ENCODE measurements around the gene MYL6.

The MYL6 gene

GRCh38 chr12:56172839-56173238 is 14.7 kb downstream of the MYL6 start:
- no peak for DNase-seq (ENCODE audit: low spot score)
- TF ChIP-seq, protein P1, sequence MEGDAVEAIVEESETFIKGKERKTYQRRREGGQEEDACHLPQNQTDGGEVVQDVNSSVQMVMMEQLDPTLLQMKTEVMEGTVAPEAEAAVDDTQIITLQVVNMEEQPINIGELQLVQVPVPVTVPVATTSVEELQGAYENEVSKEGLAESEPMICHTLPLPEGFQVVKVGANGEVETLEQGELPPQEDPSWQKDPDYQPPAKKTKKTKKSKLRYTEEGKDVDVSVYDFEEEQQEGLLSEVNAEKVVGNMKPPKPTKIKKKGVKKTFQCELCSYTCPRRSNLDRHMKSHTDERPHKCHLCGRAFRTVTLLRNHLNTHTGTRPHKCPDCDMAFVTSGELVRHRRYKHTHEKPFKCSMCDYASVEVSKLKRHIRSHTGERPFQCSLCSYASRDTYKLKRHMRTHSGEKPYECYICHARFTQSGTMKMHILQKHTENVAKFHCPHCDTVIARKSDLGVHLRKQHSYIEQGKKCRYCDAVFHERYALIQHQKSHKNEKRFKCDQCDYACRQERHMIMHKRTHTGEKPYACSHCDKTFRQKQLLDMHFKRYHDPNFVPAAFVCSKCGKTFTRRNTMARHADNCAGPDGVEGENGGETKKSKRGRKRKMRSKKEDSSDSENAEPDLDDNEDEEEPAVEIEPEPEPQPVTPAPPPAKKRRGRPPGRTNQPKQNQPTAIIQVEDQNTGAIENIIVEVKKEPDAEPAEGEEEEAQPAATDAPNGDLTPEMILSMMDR (IDR thresholded peaks at IDR 0.05; ENCODE audit: extremely low read depth, insufficient read depth, missing control alignments), result no peak
- in situ Hi-C loops (cut with MboI; ENCODE audit: low pct_unique_long_range_greater_than_20kb, low sequenced_read_pairs, unreplicated experiment), result no loop called here

- in situ Hi-C loops (cut with MboI; ENCODE audit: low pct_unique_long_range_greater_than_20kb, low sequenced_read_pairs, unreplicated experiment), result no loop called here
- TF ChIP-seq, protein P1 (IDR thresholded peaks at IDR 0.05; ENCODE audit: extremely low read depth, insufficient read depth, missing control alignments), result no peak
- DNase-seq (ENCODE audit: low spot score), result no peak
Observed at GRCh38 chr12:56178347-56178746, 20.2 kb downstream of the MYL6 start.

DNA sequence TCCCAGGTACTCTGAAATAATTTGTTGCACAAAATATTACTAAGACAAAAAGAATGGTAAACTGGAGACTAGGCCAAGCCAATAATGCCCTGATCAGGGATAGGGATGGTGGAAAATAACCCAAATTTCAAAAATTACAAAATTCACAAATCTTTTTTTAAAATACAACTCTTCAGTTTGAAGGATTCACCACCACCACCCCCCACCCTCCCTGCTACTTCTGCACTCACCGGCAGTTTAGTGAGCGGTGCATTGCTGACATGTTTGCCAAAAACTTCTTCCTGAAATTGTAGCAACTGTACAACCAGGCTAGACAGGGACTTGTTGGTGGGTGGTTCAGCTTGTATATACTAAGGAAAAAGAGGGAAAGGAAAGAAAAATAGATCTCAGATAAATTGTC is 28.8 kb downstream of the MYL6 start:
- TF ChIP-seq, protein P1 (IDR thresholded peaks at IDR 0.05; ENCODE audit: extremely low read depth, insufficient read depth, missing control alignments), result no peak
- no peak for DNase-seq (ENCODE audit: low spot score)
- in situ Hi-C loops (cut with MboI; ENCODE audit: low pct_unique_long_range_greater_than_20kb, low sequenced_read_pairs, unreplicated experiment), result no loop called here

- TF ChIP-seq, protein P1 (IDR thresholded peaks at IDR 0.05; ENCODE audit: extremely low read depth, insufficient read depth, missing control alignments), result no peak
- in situ Hi-C loops (cut with MboI; ENCODE audit: low pct_unique_long_range_greater_than_20kb, low sequenced_read_pairs, unreplicated experiment), result no loop called here
- DNase-seq (ENCODE audit: low spot score), result no peak
Observed at GRCh38 chr12:56188131-56188777, 30.1 kb downstream of the MYL6 start.

GRCh38 chr12:56188778-56189098 is 30.6 kb downstream of the MYL6 start:
- peak; percentile 36 for DNase-seq (ENCODE audit: low spot score)
- in situ Hi-C loops (cut with MboI; ENCODE audit: low pct_unique_long_range_greater_than_20kb, low sequenced_read_pairs, unreplicated experiment), result no loop called here
- TF ChIP-seq, protein P1 (IDR thresholded peaks at IDR 0.05; ENCODE audit: extremely low read depth, insufficient read depth, missing control alignments), result no peak

- DNase-seq (ENCODE audit: low spot score), result peak; percentile 94
- in situ Hi-C loops (cut with MboI; ENCODE audit: low pct_unique_long_range_greater_than_20kb, low sequenced_read_pairs, unreplicated experiment), result no loop called here
- TF ChIP-seq, protein P1 (IDR thresholded peaks at IDR 0.05; ENCODE audit: extremely low read depth, insufficient read depth, missing control alignments), result peak; percentile 95
Observed at GRCh38 chr12:56189099-56189917, 31.1 kb downstream of the MYL6 start, which contains the start of gene SMARCC2. TSS of gene SMARCC2 (minus strand) at chr12:56189483. CDS start at chr12:56189461, 22 bp downstream.
